Left ventricle myocardium inferior (tissue), 1 donor: ENCODE results near the gene LEO1. TPM values are rescaled to one million over a fixed set of nuclear protein-coding genes. Genes with fewer than 3 reads are reported as not detected.

Experiments used
- DNase-seq: peaks from one replicate; pipeline ENCODE4 v3.0.0-alpha.2; 2020
- H3K27ac ChIP-seq: fragments of 200-600 bp; replicated peaks from 2 replicates; pipeline ENCODE4 v1.8.0; 2021
- H3K27me3 ChIP-seq: fragments of 200-600 bp; 2 replicates; pipeline ENCODE4 v1.8.0; 2021; ENCODE audit warnings: low read depth
- H3K36me3 ChIP-seq: fragments of 200-600 bp; 2 replicates; pipeline ENCODE4 v1.8.0; 2021
- H3K4me1 ChIP-seq: fragments of 200-600 bp; 2 replicates; pipeline ENCODE4 v1.8.0; 2021
- H3K4me3 ChIP-seq: fragments of 200-600 bp; 2 replicates; pipeline ENCODE4 v1.8.0; 2021; ENCODE audit warnings: mild to moderate bottlenecking, moderate library complexity
- H3K9me3 ChIP-seq: fragments of 200-600 bp; replicated peaks from 2 replicates; pipeline ENCODE4 v1.8.0; 2021
- CTCF ChIP-seq: fragments of 200-600 bp; IDR thresholded peaks from 2 replicates; pipeline ENCODE4 v1.8.0; 2021; ENCODE audit warnings: antibody characterized with exemption, mild to moderate bottlenecking, borderline replicate concordance
- intact Hi-C: fragments of 100-400 bp; cut with micrococcal nuclease; formaldehyde crosslinking; loops from one replicate; pipeline ENCODE4 v1.11.0; 2022
- total RNA-seq: library from RNA; stranded (reverse); fragmentation: NEBNext Ultra II Directional; extraction: Animal tissue kit (Norgen Biotek cat#: 25700); gene quantifications from one replicate; pipeline ENCODE4 v1.2.1, GENCODE V29; 2021
- donor health status: DM: no; HTN: yes; CAD: no; lungs with severe emphysema.

Gene LEO1
- total RNA-seq, 1 donor from 2014 or later, result 9.7 TPM

- peaks cover 10% of the 10 kb centered on the region for H3K4me1 ChIP-seq
- intact Hi-C loops, result no loop called here
- H3K27ac ChIP-seq, result no peak overlapping the region
- H3K27me3 ChIP-seq, result no peaks in the 10 kb centered on the region
- no peak overlapping the region for H3K4me3 ChIP-seq
- H3K36me3 ChIP-seq, result peaks cover 46% of the 10 kb centered on the region
- DNase-seq, result no peak
- peaks cover 18% of the 10 kb centered on the region for H3K9me3 ChIP-seq
- TF ChIP-seq CTCF, result no peak
These were observed 5.9 kb downstream of the LEO1 start for GRCh38 chr15:51965691-51966090.

GRCh38 chr15:51955504-51955903, 16.1 kb downstream of the LEO1 start:
- DNase-seq, result no peak
- H3K27ac ChIP-seq, result no peak overlapping the region
- intact Hi-C loops, result no loop called here
- TF ChIP-seq CTCF, result no peak
- H3K27me3 ChIP-seq, result no peaks in the 10 kb centered on the region
- H3K36me3 ChIP-seq, result peaks cover 97% of the 10 kb centered on the region
- no peak overlapping the region for H3K4me3 ChIP-seq
- no peaks in the 10 kb centered on the region for H3K4me1 ChIP-seq
- H3K9me3 ChIP-seq, result no peaks in the 10 kb centered on the region

- Histone ChIP-seq H3K27ac (no peak overlapping the region), H3K4me3 (no peak overlapping the region), H3K4me1 (no peaks in the 10 kb centered on the region), H3K36me3 (peaks cover 99% of the 10 kb centered on the region), H3K27me3 (no peaks in the 10 kb centered on the region), H3K9me3 (no peaks in the 10 kb centered on the region)
- intact Hi-C loops, result no loop called here
- no peak for DNase-seq
- TF ChIP-seq CTCF, result no peak
These were observed 18.8 kb downstream of the LEO1 start for GRCh38 chr15:51952805-51953204.

GRCh38 chr15:51947124-51947523, 24.5 kb downstream of the LEO1 start:
- intact Hi-C loops, result no loop called here
- no peak overlapping the region for H3K27ac ChIP-seq
- H3K9me3 ChIP-seq, result no peaks in the 10 kb centered on the region
- no peak for DNase-seq
- H3K27me3 ChIP-seq, result no peaks in the 10 kb centered on the region
- TF ChIP-seq CTCF, result no peak
- H3K4me1 ChIP-seq, result no peaks in the 10 kb centered on the region
- no peak overlapping the region for H3K4me3 ChIP-seq
- H3K36me3 ChIP-seq, result peaks cover 85% of the 10 kb centered on the region

GRCh38 chr15:51939216-51939615, 32.4 kb downstream of the LEO1 start:
- no peak overlapping the region for H3K4me3 ChIP-seq
- H3K27ac ChIP-seq, result no peak overlapping the region
- peaks cover 28% of the 10 kb centered on the region for H3K36me3 ChIP-seq
- H3K4me1 ChIP-seq, result no peaks in the 10 kb centered on the region
- no peak for DNase-seq
- TF ChIP-seq CTCF, result no peak
- H3K9me3 ChIP-seq, result no peaks in the 10 kb centered on the region
- H3K27me3 ChIP-seq, result no peaks in the 10 kb centered on the region
- intact Hi-C loops, result no loop called here

GRCh38 chr15:51938286-51938685, 33.3 kb downstream of the LEO1 start:
- Histone ChIP-seq H3K4me3 (no peak overlapping the region), H3K4me1 (no peaks in the 10 kb centered on the region), H3K27me3 (no peaks in the 10 kb centered on the region), H3K9me3 (no peaks in the 10 kb centered on the region), H3K36me3 (peaks cover 19% of the 10 kb centered on the region), H3K27ac (no peak overlapping the region)
- no peak for TF ChIP-seq CTCF
- intact Hi-C loops, result no loop called here
- DNase-seq, result no peak
